Mammary epithelial cell (primary cell): Measurements from ENCODE around the gene TBXAS1.

Source experiments
- CTCF ChIP-seq, 2 donors: IDR thresholded peaks in 1 of 2; conservative IDR thresholded peaks in 1 of 2; 2 replicates each; pipeline ENCODE4 v1.5.1; 2011 to 2012; ENCODE audit warnings: inconsistent platforms in 2 of 2, low read length in 2 of 2, mild to moderate bottlenecking in 2 of 2, control low read depth in 1 of 2, low read depth in 1 of 2; ENCODE audit not compliant: insufficient read depth in 1 of 2; ENCODE audit errors: extremely low read depth in 1 of 2
- EZH2 ChIP-seq: IDR thresholded peaks from 2 replicates; pipeline ENCODE4 v1.6.1; 2012; ENCODE audit warnings: low read length, inconsistent platforms, borderline replicate concordance

GRCh38 chr7:139798892-139799291 lies 30.2 kb upstream of the TBXAS1 start:
- TF ChIP-seq CTCF (conservative IDR thresholded peaks at IDR 0.05 in 1 of 2, IDR thresholded peaks at IDR 0.05 in 1 of 2; ENCODE audit: extremely low read depth in 1 of 2, insufficient read depth in 1 of 2, low read depth in 1 of 2, low read length in 2 of 2) = no peak
- no peak for TF ChIP-seq EZH2
